T-cell (primary cell): ENCODE data around the gene MC4R. TPM values are rescaled to one million over a fixed set of nuclear protein-coding genes. Genes with fewer than 3 reads are reported as not detected.

Source experiments
- ATAC-seq, 4 experiments: fragments of 200-7000 bp in 3 of 4; fragments of 150-1000 bp in 1 of 4; cut with Tn5 transposase; replicated peaks in 1 of 4; 1 replicate in 3 of 4; 2 replicates in 1 of 4; pipeline ENCODE4 v1.10.0; 2021; ENCODE audit warnings: moderate library complexity in 3 of 4, mild to moderate bottlenecking in 2 of 4, moderate number of reproducible peaks in 1 of 4
- CTCF ChIA-PET, 2 donors: fragments of 300-600 bp; sonication (Branson Sonifier 250); formaldehyde crosslinking; loops; one replicate each; lab custom pipeline; 2022; ENCODE audit warnings: antibody characterized with exemption in 2 of 2; lab: Charles Lee
- POLR2A ChIA-PET, 2 donors: fragments of 300-600 bp; sonication (Branson Sonifier 250); formaldehyde crosslinking; loops; one replicate each; lab custom pipeline; 2022; ENCODE audit warnings: antibody characterized with exemption in 2 of 2; lab: Charles Lee
- DNase-seq, 35 experiments: peaks; one replicate each; pipeline versions ENCODE4 v3.0.0 to v3.0.0-alpha.2; 2013 to 2023
- H3K27ac ChIP-seq: one replicate; pipeline ENCODE4 v1.5.1; 2013; ENCODE audit warnings: low read length
- H3K27me3 ChIP-seq, 2 experiments: replicated peaks in 1 of 2; 1 replicate in 1 of 2; 2 replicates in 1 of 2; pipeline versions ENCODE4 v1.6.1 to v1.7.0; 2013; ENCODE audit warnings: low read length in 1 of 2, mixed read lengths in 1 of 2; ENCODE audit not compliant: control insufficient read depth in 2 of 2, insufficient read depth in 2 of 2; ENCODE audit errors: extremely low read depth in 1 of 2
- H3K36me3 ChIP-seq, 2 donors: 1 replicate in 1 of 2; 2 replicates in 1 of 2; pipeline versions ENCODE4 v1.6.1 to v1.7.0; 2013; ENCODE audit warnings: low read length in 1 of 2; ENCODE audit not compliant: control insufficient read depth in 2 of 2, insufficient read depth in 1 of 2; ENCODE audit errors: extremely low read depth in 1 of 2
- H3K4me1 ChIP-seq, 2 experiments: 1 replicate in 1 of 2; 2 replicates in 1 of 2; pipeline versions ENCODE4 v1.6.1 to v1.7.0; 2013; ENCODE audit warnings: low read length in 2 of 2, mixed read lengths in 1 of 2; ENCODE audit not compliant: insufficient read depth in 2 of 2, control insufficient read depth in 1 of 2; ENCODE audit errors: extremely low read depth in 1 of 2
- H3K4me3 ChIP-seq, 2 donors: 1 replicate in 1 of 2; 2 replicates in 1 of 2; pipeline versions ENCODE4 v1.5.1 to v1.7.0; 2013; ENCODE audit warnings: mild to moderate bottlenecking in 2 of 2, low read length in 1 of 2, moderate library complexity in 1 of 2; ENCODE audit not compliant: control insufficient read depth in 1 of 2; ENCODE audit errors: extremely low read depth in 1 of 2
- H3K9me3 ChIP-seq: 2 replicates; pipeline ENCODE4 v1.7.0; 2013
- H3K27ac Mint-ChIP-seq, 2 donors: one replicate each; pipeline ENCODE4 v1.8.0; 2020 to 2021; ENCODE audit warnings: mild to moderate bottlenecking in 2 of 2, mixed read lengths in 2 of 2
- H3K27me3 Mint-ChIP-seq, 2 donors: one replicate each; pipeline ENCODE4 v1.8.0; 2021 to 2022; ENCODE audit warnings: mixed read lengths in 2 of 2
- H3K36me3 Mint-ChIP-seq: one replicate; pipeline ENCODE4 v1.8.0; 2021; ENCODE audit warnings: mixed read lengths
- H3K4me1 Mint-ChIP-seq, 3 donors: one replicate each; pipeline ENCODE4 v1.8.0; 2020 to 2022; ENCODE audit warnings: mixed read lengths in 3 of 3, mild to moderate bottlenecking in 1 of 3
- H3K4me3 Mint-ChIP-seq, 3 donors: one replicate each; pipeline ENCODE4 v1.8.0; 2020 to 2022; ENCODE audit warnings: mild to moderate bottlenecking in 3 of 3, mixed read lengths in 3 of 3, moderate library complexity in 3 of 3
- H3K9me3 Mint-ChIP-seq, 3 donors: one replicate each; pipeline ENCODE4 v1.8.0; 2020 to 2022; ENCODE audit warnings: mixed read lengths in 3 of 3
- WGBS: methylation state at CpG from one replicate; pipeline ENCODE4 v1.1.5; 2013; ENCODE audit warnings: missing lambda C conversion rate; ENCODE audit not compliant: insufficient coverage; 5-methylcytosine and 5-hydroxymethylcytosine counted together
- total RNA-seq, 35 experiments: library from RNA in 6 of 35; stranded (reverse) in 6 of 35; fragments of 120-200 nt in 1 of 35; gene quantifications; one replicate each; pipeline versions ENCODE4 v1.2.1 to v1.2.4 and lab custom pipeline; 2013 to 2026

Gene MC4R
- total RNA-seq, 5 donors from 2014 or later (not counting 1 experiment from before 2014, with no cell fraction given): not detected

DNA sequence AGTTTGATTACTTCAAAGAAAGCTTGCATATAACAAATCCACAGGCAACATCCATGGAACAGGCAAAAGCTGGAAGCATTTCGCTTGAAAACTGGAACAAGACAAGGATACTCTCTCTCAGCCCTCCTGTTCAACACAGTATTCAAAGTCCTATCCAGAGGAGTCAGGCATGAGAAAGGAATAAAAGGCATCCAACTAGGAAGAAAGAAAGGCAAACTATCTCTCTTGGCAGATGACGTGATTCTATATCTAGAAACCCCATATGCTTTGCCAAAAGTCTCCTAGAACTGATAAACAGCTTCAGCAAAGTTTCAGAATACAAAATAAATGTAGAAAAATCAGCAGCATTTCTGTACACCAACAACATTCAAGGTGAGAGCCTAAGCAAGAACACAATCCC is 34.1 kb upstream of the MC4R start:
- H3K27ac Mint-ChIP-seq: no peak overlapping the region
- H3K9me3 ChIP-seq: no peaks in the 10 kb centered on the region
- no peaks in the 10 kb centered on the region for H3K36me3 ChIP-seq
- no peak overlapping the region for H3K4me3 ChIP-seq
- H3K27me3 Mint-ChIP-seq: no peaks in the 10 kb centered on the region
- WGBS: 71% methylated on average over 1 of the region's 2 CpGs
- ATAC-seq: no peak
- POLR2A ChIA-PET: no interaction called here
- no peak for DNase-seq
- H3K4me1 Mint-ChIP-seq: no peaks in the 10 kb centered on the region
- H3K9me3 Mint-ChIP-seq: peaks cover 4 to 7% (median 4%) of the 10 kb centered on the region in 3 donors
- no peaks in the 10 kb centered on the region for H3K36me3 Mint-ChIP-seq
- no peaks in the 10 kb centered on the region for H3K4me1 ChIP-seq
- H3K4me3 Mint-ChIP-seq: no peak overlapping the region
- no peak overlapping the region for H3K27ac ChIP-seq
- CTCF ChIA-PET: no interaction called here
- no peaks in the 10 kb centered on the region for H3K27me3 ChIP-seq

DNA sequence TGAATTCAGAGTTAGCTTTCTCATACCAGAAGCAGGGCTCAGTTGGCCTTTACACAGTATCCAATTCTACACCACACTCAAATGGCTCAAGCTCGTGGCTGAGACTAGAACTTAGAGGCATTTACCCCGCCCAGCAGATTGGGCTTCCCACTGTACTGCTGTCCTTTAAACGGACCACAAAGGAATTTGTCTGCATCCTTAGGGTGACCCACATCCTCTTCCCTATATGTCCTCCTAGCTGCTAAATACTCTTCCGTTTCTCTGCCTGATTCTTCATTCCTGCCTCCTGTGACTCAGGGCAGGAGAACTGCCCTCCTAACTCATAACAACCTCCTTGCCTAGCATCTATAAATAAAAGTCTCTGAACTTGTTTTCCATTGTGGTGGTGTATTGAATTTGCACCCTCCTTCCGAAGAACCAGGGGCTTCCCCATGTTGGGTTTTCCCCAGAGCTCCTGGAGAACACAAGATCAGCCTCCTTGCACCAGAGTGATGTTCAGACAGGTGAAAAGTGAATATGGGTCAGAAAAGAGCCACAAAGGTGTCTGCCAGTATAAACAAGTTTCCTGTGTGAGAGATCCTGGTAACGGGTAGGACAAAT is 32.0 kb upstream of the MC4R start:
- Histone ChIP-seq H3K27ac (no peak overlapping the region), H3K9me3 (no peaks in the 10 kb centered on the region), H3K27me3 (no peaks in the 10 kb centered on the region), H3K36me3 (no peaks in the 10 kb centered on the region), H3K4me1 (no peaks in the 10 kb centered on the region), H3K4me3 (no peak overlapping the region)
- ATAC-seq: no peak
- DNase-seq: no peak
- Mint-ChIP-seq H3K9me3 (peaks cover 10 to 14% (median 12%) of the 10 kb centered on the region in 3 donors), H3K27me3 (no peaks in the 10 kb centered on the region), H3K4me1 (no peaks in the 10 kb centered on the region), H3K4me3 (no peak overlapping the region), H3K36me3 (no peaks in the 10 kb centered on the region), H3K27ac (no peak overlapping the region)
- POLR2A ChIA-PET: no interaction called here
- CTCF ChIA-PET: no interaction called here
- 45% methylated on average over 3 of the region's 6 CpGs for WGBS

DNA sequence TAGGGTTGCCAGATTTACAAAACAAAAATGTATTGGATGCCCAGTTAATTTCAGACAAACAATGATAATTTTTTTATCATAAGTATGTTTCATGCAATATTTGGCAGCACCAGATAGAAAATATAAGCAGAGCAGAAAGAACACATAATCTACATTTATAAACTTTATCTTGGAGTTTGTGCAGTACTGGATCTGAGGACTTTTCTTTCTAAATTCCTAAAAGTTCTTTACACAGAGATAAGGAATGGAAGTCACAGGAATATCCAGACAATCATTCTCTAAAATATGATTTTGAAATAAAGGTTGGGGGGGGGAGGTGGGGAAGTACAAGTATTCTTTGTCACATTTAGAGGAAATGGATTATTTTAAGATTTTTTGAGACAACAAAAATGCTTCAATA is 28.8 kb upstream of the MC4R start:
- no peaks in the 10 kb centered on the region for H3K36me3 ChIP-seq
- peaks cover 11 to 16% (median 13%) of the 10 kb centered on the region in 3 donors for H3K9me3 Mint-ChIP-seq
- CTCF ChIA-PET: interaction anchor here in 1 of 2 donors (0.7 kb wide), 1 partner anchor 559 kb away, joined by 3 read pairs; no protein-coding TSS in a partner anchor
- POLR2A ChIA-PET: no interaction called here
- DNase-seq (no peak), ATAC-seq (no peak)
- H3K27ac ChIP-seq: no peak overlapping the region
- no peak overlapping the region for H3K4me3 Mint-ChIP-seq
- H3K27ac Mint-ChIP-seq: no peak overlapping the region
- no peaks in the 10 kb centered on the region for H3K9me3 ChIP-seq
- H3K27me3 ChIP-seq: no peaks in the 10 kb centered on the region
- no peak overlapping the region for H3K4me3 ChIP-seq
- no peaks in the 10 kb centered on the region for H3K4me1 Mint-ChIP-seq
- no peaks in the 10 kb centered on the region for H3K27me3 Mint-ChIP-seq
- no peaks in the 10 kb centered on the region for H3K4me1 ChIP-seq
- H3K36me3 Mint-ChIP-seq: no peaks in the 10 kb centered on the region

DNA sequence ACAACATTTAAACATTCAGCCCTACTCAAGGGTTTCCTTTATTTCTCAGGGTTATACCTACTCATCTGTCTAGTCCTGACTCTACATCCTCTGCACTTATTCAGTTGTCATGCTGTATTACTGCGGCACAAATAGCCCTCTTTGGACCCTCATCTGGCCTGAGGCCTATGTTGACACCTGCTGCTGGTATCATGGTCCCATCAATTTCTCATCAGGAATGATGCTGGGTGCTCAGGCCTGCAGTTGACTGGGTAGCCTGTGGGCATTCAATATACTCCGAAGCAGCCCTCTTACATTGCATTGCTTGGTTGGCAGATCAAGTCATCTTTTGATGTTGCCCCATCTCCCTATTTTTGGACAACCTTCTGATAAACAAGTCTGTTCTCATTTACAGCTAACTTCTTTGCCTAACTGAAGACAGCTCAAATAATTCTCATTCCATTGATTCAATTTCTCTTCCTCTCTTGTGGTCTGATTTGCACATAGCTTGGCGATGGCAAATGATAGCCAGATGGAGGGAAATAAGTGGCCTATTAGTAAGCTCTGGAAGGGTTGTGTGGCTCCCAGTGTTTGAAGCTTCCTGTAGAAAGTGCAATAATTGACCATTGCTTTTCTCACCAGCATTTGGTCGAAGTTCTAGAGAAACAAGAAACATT is 19.1 kb upstream of the MC4R start:
- POLR2A ChIA-PET: no interaction called here
- 69% methylated on average over 3 of the region's 4 CpGs for WGBS
- no peaks in the 10 kb centered on the region for H3K4me1 ChIP-seq
- no peak for ATAC-seq
- no peak overlapping the region for H3K27ac ChIP-seq
- no peak overlapping the region for H3K4me3 ChIP-seq
- H3K9me3 ChIP-seq: no peaks in the 10 kb centered on the region
- H3K27me3 ChIP-seq: no peaks in the 10 kb centered on the region
- Mint-ChIP-seq H3K4me1 (no peaks in the 10 kb centered on the region), H3K4me3 (no peak overlapping the region), H3K9me3 (peaks cover 0 to 4% (median 0%) of the 10 kb centered on the region in 3 donors), H3K27ac (no peak overlapping the region), H3K27me3 (no peaks in the 10 kb centered on the region), H3K36me3 (no peaks in the 10 kb centered on the region)
- CTCF ChIA-PET: no interaction called here
- H3K36me3 ChIP-seq: no peaks in the 10 kb centered on the region
- DNase-seq: no peak

DNA sequence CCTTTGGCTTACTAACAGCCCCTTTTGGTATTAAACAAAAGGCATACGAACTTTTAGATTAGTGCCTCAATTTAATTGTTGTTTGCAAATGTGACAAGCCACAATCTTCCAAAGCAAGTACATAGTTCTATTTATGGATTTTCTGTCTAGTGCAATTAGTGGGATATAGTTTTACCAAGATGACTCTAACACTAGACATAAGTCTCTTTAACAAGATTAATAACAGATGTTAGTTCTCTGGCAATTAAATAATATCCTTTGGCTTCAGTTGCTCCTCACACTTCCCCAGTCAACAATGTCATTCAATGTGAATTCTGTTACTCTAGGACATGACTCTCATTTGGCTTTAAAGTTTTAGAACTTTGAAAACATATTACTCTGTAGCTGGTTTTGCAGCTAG is 16.7 kb upstream of the MC4R start:
- ATAC-seq (no peak), DNase-seq (no peak)
- H3K36me3 Mint-ChIP-seq: no peaks in the 10 kb centered on the region
- no peak overlapping the region for H3K4me3 Mint-ChIP-seq
- H3K27me3 ChIP-seq: no peaks in the 10 kb centered on the region
- H3K27ac ChIP-seq: no peak overlapping the region
- H3K9me3 ChIP-seq: no peaks in the 10 kb centered on the region
- no peaks in the 10 kb centered on the region for H3K4me1 ChIP-seq
- no peak overlapping the region for H3K4me3 ChIP-seq
- H3K27me3 Mint-ChIP-seq: no peaks in the 10 kb centered on the region
- peaks cover 0 to 4% (median 0%) of the 10 kb centered on the region in 3 donors for H3K9me3 Mint-ChIP-seq
- H3K27ac Mint-ChIP-seq: no peak overlapping the region
- CTCF ChIA-PET: no interaction called here
- no peaks in the 10 kb centered on the region for H3K4me1 Mint-ChIP-seq
- no CpG with 5 or more reads among the region's 1 CpG for WGBS
- POLR2A ChIA-PET: no interaction called here
- no peaks in the 10 kb centered on the region for H3K36me3 ChIP-seq

DNA sequence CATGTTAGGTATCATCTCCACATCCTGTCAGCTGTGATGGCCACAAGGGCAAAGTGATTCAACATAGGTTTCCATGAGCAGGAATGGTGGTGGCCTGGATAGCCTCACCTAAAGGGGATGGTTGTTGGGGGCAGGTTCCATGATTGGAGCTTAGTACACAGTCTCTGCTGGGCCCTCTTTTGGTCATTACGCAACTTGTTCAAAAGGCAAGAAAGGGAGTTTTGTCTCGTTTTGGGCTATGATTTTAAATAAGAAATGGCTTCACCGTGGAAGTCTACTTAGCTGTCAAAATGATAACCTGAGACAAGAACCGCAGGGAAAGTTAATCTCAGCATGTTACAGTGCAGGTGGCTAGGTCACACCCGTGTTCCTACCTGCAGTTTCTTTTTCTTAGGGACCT is 13.1 kb upstream of the MC4R start:
- ATAC-seq: no peak
- no peak overlapping the region for H3K4me3 ChIP-seq
- peaks cover 0 to 4% (median 0%) of the 10 kb centered on the region in 3 donors for H3K9me3 Mint-ChIP-seq
- ChIA-PET POLR2A (no interaction called here), CTCF (no interaction called here)
- H3K36me3 Mint-ChIP-seq: no peaks in the 10 kb centered on the region
- H3K4me1 ChIP-seq: no peaks in the 10 kb centered on the region
- H3K4me3 Mint-ChIP-seq: no peak overlapping the region
- no peak for DNase-seq
- no peaks in the 10 kb centered on the region for H3K27me3 ChIP-seq
- H3K4me1 Mint-ChIP-seq: no peaks in the 10 kb centered on the region
- H3K9me3 ChIP-seq: no peaks in the 10 kb centered on the region
- no peak overlapping the region for H3K27ac ChIP-seq
- no peak overlapping the region for H3K27ac Mint-ChIP-seq
- 76% methylated on average over 5 of the region's 5 CpGs for WGBS
- H3K36me3 ChIP-seq: no peaks in the 10 kb centered on the region
- H3K27me3 Mint-ChIP-seq: no peaks in the 10 kb centered on the region
